Measurements from ENCODE around the gene BCS1L.

The BCS1L gene

DNA sequence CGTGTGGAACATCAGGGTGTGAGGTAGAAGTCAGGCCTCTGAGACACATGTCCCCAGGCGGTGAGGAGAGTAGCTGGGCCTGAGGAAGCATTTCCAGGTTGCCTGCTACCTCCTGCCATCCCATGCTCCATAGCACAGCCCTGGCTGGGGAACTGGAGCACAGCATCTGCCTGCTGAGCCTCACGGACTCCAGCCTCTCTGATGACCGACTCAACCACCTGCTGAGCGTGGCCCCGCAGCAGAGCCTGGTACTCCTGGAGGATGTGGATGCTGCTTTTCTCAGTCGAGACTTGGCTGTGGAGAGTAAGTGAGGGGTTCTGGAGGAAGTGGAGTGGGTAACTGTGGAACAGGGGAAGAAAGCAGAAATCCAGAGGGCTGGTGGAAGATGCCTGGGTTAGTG, 2.9 kb downstream of the BCS1L start:
- no peak for DNase-seq (ENCODE audit: low spot score)

DNA sequence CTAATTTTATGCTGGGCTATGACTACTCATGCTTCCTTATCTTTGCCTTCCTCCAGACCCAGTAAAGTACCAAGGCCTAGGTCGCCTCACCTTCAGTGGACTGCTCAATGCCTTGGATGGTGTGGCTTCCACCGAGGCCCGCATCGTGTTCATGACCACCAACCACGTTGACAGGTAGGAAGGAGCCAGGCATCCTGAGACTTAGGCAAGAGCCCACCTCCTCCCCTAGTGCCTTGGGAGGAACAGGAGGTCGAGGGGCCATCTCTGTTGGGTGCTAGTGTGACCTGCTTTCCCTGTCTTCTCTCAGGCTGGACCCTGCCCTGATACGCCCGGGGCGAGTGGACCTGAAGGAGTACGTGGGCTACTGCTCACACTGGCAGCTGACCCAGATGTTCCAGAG, 3.3 kb downstream of the BCS1L start:
- DNase-seq (ENCODE audit: low spot score), result no peak

DNA sequence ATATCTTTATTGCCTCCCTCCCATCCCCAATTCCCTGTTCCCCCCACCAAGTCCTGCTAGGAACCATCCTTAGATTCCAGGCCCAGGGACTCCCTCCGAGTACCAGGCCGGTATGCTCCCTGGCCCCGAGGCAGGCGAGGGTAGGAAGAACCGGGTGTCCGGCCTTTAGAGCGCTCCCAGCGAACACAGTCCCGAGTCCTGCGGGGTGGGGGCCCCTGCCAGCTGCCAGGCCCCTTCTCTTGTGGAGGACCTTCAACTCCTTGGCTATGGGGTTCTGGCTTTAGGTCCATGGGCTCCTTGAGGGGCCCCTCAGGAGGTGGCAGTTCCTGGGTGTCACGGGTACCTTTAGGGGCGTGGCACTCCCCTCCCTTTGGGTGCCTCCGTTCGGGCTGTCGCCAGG, 4.4 kb downstream of the BCS1L start:
- DNase-seq (ENCODE audit: low spot score), result no peak

DNA sequence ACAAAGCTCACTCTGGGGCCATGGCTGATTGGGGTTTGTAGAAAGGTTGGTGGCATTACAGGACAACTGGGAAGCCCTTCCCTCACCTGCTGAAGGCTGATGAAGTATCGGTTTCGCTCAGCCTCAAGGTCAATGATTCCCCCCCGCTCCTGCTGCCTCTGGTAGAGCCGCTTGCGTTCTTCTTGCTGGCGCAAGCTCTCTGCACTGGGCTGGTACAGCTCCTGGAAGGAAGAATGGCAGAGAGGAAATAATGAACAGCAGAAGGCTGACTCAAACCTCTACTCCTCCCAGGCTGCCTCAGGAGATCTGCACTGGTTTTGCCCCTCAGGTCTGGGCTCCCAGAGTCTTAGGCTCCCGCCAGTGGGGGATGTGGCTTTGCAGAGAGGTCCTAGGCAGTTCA, 5.2 kb downstream of the BCS1L start:
- DNase-seq (ENCODE audit: low spot score), result no peak

DNA sequence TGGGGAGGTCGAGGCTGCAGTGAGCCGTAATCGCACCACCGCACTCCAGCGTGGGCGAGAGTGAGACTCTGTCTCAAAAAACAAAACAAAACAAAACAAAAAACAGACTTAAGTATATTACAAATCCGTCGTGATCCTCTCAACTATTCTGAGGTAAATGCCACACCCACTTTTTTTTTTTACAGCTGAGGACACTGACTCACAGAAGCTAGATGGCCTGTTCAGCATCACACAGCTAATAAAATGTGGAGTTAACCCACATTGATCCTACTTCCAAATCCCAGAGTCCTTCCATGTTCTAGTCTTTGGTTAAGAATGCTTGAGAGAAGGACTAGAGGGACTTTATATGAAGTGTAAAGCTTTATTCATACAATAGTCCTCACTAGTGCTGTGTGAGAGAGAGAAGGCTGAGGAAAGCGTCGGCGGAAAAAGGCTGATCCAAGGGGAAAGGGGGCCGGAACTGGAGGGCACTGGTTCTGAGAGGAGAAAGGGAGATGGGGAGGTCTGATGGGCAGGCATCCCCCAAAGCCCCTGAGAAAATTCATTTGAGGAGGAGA, 11.7 kb downstream of the BCS1L start:
- DNase-seq (ENCODE audit: low spot score), result peak; percentile 26

DNA sequence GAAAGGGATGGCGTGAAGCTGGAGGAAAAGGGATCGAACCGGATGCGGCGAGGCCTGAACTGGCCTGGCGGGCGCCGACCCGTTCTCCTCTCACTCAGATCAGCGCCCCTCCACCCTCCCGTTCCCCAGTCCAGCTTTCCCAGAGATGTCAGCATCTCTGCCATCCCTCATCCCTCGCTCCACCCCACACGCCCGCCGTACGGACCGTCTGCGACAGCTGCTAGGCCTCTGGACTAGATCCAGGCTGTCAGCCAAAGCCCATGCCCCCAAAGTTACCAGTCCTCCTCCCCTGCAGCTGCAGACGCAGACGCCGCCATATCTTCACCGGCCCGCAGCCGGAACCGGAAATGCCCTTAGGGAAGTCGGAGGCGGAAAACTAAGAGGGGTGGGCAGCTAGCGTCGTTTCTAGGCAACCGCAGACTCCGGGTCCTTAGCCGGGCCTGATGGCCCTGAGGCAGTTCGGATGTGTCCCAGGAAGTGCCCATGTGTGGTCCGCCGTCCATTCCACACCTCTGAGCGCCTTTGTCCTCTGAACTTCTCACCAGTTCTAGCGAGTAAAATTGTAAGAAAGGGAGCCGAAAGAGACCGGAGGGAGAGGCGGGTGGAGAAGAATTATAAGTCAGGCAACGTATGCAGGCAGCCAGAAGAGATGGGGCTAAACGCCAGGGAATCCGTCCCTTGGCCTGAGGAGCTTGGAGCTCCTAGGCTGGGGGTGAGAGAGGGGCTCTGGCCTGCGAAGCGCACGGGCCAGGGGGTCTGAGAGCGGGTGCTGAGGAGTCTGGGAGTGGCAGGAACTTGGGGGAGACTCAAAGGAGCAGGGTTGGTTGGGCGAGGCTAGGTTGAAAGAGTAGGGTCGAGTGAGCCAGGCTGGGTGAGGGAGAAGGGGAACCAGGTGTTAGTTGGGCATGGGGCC, 12.4 kb downstream of the BCS1L start, which contains the start of the genes RNF25 and STK36:
Gene RNF25, minus strand, starts transcription at position 349 of the 913 bp plus-strand sequence. Its CDS starts 32 bp downstream, at position 317.
Gene STK36, plus strand, starts transcription at position 433 of the 913 bp plus-strand sequence. CDS start 744 bp downstream, outside the sequence.
- DNase-seq (ENCODE audit: low spot score), result peak; percentile 98

DNA sequence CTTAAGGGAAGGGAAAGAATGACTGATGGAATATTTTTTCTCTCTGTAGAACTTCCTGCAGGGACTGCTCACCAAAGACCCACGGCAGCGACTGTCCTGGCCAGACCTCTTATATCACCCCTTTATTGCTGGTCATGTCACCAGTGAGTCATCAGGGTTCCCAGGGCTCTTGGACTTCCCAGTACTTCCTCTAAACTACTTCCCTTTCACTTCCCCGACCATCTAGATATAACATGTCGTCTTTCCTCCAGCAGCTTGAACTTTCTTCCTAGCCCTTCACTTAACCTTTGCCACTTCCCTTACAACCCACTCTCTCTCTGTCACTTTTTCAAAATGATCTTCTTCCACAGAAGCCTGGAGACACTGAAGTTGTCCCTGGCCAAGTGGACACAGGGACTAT, 19.6 kb downstream of the BCS1L start:
- no peak for DNase-seq (ENCODE audit: low spot score)

DNA sequence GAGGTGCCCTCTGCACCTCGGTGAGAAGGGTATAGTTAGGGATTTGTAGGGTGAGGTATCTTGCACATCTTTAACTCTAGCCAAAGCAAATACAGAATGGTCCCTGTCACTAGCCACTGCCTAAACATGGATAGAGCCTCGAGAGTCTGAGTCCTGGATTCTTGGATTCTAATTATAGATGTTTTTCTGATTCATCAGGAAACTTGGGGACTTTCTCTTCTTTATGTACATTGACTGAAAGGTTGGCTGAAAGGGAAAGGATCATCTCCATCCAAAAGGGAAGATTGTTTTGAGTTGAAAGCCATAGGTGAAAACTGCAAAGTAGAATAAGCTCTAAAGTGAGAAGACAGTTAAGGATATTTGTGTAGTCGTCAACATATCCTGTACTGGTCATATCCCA, 20.6 kb downstream of the BCS1L start:
- no peak for DNase-seq (ENCODE audit: low spot score)

DNA sequence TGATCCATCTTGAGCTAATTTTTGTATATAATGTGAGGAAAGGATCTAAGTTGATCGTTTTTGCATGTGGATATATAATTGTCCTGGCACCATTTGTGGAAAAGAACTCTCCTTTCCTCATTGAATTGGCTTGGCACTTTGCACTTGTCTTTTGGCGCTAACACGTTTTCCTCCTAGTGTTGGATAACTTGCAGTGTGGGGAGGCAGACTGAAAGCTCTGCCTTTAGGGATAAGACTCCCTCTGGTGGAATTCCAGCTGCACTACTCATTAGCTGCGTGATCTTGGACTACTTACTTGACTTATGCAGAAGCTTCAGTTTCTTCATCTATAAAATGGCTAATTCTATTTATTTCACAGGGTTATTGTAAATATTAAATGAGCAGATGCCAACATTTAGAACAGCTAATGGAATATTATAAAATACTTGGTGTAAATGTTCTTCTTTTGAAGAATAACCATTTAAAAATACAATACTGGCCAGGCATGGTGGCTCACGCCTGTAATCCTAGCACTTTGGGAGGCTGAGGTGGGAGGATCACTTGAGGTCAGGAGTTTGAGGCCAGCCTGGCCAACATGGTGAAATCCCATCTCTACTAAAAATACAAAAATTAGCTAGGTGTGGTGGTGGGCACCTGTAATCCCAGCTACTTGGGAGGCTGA, 28.0 kb downstream of the BCS1L start:
- DNase-seq (ENCODE audit: low spot score), result peak; percentile 88

DNA sequence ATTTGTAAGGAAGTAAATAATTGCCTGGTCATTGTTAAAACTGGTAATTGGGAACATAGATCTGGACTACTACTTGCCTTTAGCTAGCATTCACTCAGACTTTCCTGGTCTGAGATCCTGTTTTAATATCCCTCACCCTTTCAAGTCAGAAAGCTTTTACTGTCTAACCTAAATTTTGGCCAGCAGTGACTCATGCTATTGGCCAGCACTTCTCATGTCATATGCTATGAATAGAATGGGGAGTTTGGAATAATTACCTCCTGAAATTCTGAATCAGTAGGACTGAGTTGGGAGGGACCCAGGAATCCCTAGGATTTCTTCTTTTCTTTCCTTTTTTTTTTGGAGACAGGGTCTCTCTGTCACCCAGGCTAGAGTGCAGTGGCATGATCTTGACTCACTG, 31.8 kb downstream of the BCS1L start:
- peak; percentile 76 for DNase-seq (ENCODE audit: low spot score)

DNA sequence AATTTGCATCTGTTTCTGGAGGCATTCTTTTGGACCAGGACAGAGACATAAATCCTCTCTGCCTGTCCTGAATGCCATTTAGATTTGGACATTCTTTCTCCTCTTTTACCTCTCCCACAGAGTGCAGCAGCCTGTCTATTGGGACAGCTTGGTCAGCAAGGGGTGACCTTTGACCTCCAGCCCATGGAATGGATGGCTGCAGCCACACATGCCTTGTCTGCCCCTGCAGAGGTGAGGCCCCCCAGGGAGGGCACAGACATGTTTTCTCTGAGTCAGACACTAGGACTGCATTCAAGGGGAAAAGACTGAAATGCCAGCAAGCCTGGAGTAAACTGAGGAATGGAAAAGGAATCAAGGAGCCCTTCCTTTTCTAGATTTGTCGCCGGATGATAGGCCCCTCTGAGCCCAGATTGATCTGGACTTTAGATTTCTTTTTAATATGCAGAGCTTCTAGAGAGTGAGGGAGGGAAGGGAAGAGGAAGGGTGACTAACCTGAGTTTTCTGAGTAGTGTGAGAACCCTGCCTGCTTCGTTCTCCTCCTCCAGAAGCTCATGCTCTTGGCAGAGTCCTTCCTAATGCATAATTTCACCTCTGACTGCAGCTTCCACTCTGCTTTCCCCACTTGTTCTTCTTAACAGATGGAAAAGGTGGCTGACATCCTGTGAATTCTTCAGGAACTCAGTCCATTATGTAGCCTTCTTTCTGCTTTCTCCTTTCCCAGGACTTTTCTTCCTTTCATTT, 35.1 kb downstream of the BCS1L start:
- no peak for DNase-seq (ENCODE audit: low spot score)

DNA sequence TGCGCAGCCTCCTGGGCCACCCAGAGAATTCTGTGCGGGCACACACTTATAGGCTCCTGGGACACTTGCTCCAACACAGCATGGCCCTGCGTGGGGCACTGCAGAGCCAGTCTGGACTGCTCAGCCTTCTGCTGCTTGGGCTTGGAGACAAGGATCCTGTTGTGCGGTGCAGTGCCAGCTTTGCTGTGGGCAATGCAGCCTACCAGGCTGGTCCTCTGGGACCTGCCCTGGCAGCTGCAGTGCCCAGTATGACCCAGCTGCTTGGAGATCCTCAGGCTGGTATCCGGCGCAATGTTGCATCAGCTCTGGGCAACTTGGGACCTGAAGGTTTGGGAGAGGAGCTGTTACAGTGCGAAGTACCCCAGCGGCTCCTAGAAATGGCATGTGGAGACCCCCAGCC, 39.4 kb downstream of the BCS1L start:
- no peak for DNase-seq (ENCODE audit: low spot score)

DNA sequence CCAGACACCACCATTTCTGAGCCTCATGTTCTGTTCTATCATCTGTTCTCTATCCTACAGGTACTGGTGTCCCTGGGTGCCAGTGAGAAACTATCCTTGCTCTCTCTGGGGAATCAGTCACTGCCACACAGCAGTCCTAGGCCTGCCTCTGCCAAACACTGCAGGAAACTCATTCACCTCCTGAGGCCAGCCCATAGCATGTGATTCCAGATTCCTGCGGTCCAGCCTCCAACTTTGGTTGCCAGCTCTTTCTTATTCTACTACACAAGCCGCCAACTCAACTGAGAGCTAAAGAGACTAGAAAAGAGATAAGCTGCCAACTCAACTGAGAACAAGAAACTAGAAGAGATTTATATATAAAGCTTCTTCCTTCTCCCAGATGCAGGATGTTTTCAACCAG, 42.3 kb downstream of the BCS1L start:
- no peak for DNase-seq (ENCODE audit: low spot score)

DNA sequence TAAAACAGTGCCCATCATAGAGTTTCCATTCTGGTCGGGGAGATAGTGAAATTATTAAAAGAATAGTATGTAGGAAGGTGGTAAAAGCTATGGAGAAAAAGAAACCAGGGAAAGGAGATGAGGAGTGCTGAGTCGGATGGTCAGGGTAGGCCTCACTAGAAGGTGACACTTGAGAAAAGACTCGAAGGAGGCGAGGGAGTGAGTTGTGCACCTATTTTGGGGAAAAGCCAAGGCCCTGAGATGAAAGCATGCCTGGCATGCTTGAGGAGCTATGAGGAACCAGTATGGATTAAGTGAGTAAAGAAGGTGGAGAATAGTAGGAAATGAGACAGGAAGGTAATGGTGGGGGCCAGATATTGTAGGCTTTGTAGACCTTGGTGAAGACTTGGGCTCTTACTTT, 43.9 kb downstream of the BCS1L start:
- no peak for DNase-seq (ENCODE audit: low spot score)

DNA sequence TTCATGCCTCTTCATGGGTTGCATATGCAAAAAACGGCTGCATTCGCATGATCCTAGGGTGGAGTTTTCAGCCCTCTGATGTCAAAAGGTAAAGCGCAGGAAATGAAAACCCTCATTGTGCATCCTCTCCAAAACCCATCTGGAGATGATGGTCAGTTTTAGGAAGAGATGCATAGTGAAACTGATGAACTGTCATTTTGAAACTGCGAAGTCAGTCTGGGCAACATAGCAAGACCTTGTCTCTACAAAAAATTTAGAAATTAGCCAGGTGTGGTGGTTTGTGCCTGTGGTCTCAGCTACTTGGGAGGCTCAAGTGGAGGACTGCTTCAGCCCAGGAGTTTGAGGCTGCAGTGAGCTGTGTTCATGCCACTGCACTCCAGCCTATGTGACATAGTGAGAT, 48.6 kb downstream of the BCS1L start:
- DNase-seq (ENCODE audit: low spot score), result no peak

DNA sequence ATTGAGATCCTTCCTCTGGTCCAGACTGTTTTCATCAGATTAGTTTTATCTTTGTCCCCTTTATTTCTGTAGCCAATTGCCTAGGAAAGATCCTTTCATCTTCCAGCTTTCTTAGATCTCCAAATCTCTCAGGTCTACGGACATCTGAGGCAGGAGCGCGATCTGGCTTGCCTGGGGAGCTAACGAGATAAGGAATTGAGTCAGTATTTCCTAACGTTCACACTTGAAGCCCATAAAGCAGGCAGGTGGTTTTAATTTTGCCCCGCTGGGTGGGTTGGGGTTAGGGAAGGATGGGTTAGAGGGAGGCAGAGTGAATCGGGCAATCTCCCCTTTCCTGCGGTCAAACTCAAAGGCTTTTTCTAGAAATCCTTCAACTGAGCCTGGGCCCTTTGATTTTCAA, 50.4 kb downstream of the BCS1L start:
- DNase-seq (ENCODE audit: low spot score), result no peak

DNA sequence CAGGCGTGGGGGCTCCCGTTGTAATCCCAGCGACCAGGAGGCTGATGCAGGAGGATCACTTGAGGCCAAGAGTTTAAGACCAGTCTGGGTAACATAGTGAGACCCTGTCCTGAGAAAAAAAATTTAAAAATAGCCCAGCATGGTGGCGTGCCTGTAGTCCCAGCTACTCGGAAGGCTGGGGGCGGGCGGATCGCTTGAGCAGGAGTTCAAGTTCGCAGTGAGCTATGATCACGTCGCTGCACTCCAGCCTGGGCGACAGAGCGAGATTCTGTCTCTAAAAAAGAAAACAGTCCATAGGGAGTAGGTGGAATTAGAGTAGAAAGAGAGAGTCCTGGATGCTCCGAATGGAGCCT, 50.8 kb downstream of the BCS1L start:
- DNase-seq (ENCODE audit: low spot score), result no peak

DNA sequence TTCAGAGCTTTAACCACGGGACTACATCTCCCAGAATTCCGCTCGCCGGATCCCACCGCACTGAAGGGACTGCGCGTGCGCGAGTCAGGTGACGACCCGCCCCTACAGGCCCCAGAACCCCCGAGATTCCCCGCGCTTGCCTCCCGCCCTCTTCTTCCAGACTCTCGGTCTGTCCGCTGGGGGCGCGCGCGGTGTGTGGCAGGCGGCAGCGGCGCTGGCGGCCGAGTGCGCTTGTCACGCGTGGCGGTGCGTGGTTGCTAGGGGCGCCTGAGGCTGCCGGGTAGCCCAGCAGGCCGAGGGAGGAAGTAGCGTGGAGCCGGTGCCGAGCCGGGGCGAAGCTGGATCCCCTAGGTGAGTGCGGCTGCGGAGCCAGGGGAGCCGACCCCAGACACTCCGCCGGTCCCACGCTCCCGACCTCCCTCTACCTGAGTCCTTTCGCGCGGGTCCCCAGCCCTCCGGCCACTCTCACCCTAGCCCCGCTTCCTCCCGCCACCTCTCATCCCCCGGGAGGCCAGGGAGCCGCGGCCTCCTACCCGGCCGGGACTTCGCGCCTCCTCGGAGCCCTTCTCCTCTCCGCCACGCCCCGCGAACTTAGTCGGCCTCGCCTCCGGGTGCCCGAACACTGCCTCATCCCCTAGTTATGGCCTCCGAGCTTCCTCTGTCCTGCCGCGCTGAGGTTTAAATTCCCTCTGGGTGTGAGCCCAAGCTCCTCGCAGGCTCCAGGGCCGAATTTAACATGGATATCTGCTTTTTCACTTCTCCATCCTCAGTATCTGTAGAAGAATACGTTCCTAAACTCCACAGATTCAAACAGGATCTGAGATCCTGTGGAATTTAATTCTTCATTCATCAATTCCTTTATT, 51.4 kb downstream of the BCS1L start, which contains the start of gene TTLL4:
Gene TTLL4, plus strand, starts transcription at position 149 of the 863 bp plus-strand sequence. CDS start 26,842 bp downstream, outside the sequence.
- DNase-seq (ENCODE audit: low spot score), result peak; percentile 100

DNA sequence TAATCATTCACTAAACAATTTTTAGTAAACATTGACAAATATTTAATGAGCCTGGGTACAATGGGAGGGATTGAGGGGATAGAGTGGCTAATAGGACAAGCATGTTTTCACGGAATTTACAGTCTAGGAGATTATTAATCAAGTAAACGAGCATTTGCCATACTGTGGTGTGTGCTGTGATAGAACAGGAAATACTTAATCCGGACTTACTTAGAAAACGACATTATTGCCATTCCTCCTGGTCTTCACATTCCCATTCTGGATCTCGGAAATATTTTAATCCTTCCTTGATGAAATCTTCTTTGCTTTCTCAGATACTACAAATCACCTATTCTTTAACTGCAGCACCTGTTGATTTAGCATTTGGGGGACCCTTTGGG, 52.1 kb downstream of the BCS1L start:
- DNase-seq (ENCODE audit: low spot score), result no peak
